Heart left ventricle (tissue), 16 donors: ENCODE data around the gene CLDN4. TPM values are rescaled to one million over a fixed set of nuclear protein-coding genes. Genes with fewer than 3 reads are reported as not detected.
A peak's percentile ranks its signal among the peaks of the same experiment; 100 is the strongest.

ENCODE experiments used
- ATAC-seq, 4 donors: fragments of 200-7000 bp; cut with Tn5 transposase; one replicate each; pipeline ENCODE4 v1.9.1; 2020 to 2022; ENCODE audit warnings: moderate library complexity in 4 of 4, mild to moderate bottlenecking in 3 of 4, moderate number of reproducible peaks in 1 of 4
- DNase-seq, 5 donors: peaks; one replicate each; pipeline ENCODE4 v3.0.0-alpha.2; 2020
- H3K27ac ChIP-seq, 12 donors: fragments of 200-600 bp; sonication (generic) in 4 of 12; one replicate each; pipeline versions ENCODE4 v1.5.0 to v1.8.0; 2016 to 2022; ENCODE audit warnings: mild to moderate bottlenecking in 2 of 12
- H3K27me3 ChIP-seq, 9 donors: fragments of 200-600 bp; sonication (generic) in 2 of 9; one replicate each; pipeline versions ENCODE4 v1.5.1 to v1.8.0; 2016 to 2022; ENCODE audit warnings: mild to moderate bottlenecking in 3 of 9
- H3K36me3 ChIP-seq, 9 donors: fragments of 200-600 bp; sonication (generic) in 2 of 9; one replicate each; pipeline versions ENCODE4 v1.5.0 to v1.8.0; 2018 to 2022; ENCODE audit warnings: mild to moderate bottlenecking in 2 of 9
- H3K4me1 ChIP-seq, 12 donors: fragments of 200-600 bp; sonication (generic) in 4 of 12; one replicate each; pipeline versions ENCODE4 v1.5.0 to v1.8.0; 2016 to 2022; ENCODE audit warnings: mild to moderate bottlenecking in 3 of 12
- H3K4me3 ChIP-seq, 12 donors: fragments of 200-600 bp; sonication (generic) in 4 of 12; one replicate each; pipeline versions ENCODE4 v1.5.0 to v1.8.0; 2017 to 2022; ENCODE audit warnings: mild to moderate bottlenecking in 9 of 12, moderate library complexity in 4 of 12
- H3K9me3 ChIP-seq, 12 donors: fragments of 200-600 bp; sonication (generic) in 4 of 12; one replicate each; pipeline versions ENCODE4 v1.5.0 to v1.8.0; 2016 to 2022; ENCODE audit warnings: mild to moderate bottlenecking in 1 of 12
- POLR2A ChIP-seq, 2 donors: fragments of 450-650 bp; IDR thresholded peaks; one replicate each; pipeline ENCODE4 v1.6.1; 2017; ENCODE audit warnings: antibody characterized with exemption in 2 of 2, mild to moderate bottlenecking in 2 of 2, moderate library complexity in 2 of 2
- WGBS, 4 donors: extraction: QIAGEN DNeasy Blood & Tissue Kit in 2 of 4; methylation state at CpG; one replicate each; pipeline versions ENCODE4 v1.1.5 to v1.1.7; 2013 to 2018; 5-methylcytosine and 5-hydroxymethylcytosine counted together
- intact Hi-C, 10 donors: fragments of 100-400 bp; cut with DNase I; formaldehyde crosslinking; loops; one replicate each; pipeline versions ENCODE4 v1.11.1 to v1.14.2; 2022
- polyA plus RNA-seq, 2 donors: library from polyadenylated mRNA; stranded (reverse); fragments of 200-250 nt; gene quantifications; one replicate each; pipeline ENCODE4 v1.2.3, GENCODE V29; 2013
- total RNA-seq, 9 donors: library from RNA; depleted of rRNA in 2 of 9; stranded (reverse); fragments of >200 nt in 2 of 9; fragmentation: NEBNext Ultra II Directional in 3 of 9; extraction: Animal tissue kit (Norgen Biotek cat#: 25700) in 3 of 9; gene quantifications; one replicate each; pipeline versions ENCODE4 v1.1.0 to v1.2.4, GENCODE V29; 2016 to 2023
- TF ChIP-seq, protein P1 (sequence below), 12 donors: fragments of 200-600 bp; sonication (generic) in 4 of 12; IDR thresholded peaks; one replicate each; pipeline versions ENCODE4 v1.5.0 to v1.8.0; 2018 to 2022; ENCODE audit warnings: antibody characterized with exemption in 12 of 12, mild to moderate bottlenecking in 5 of 12
- donor health status: ischemic (EF 13 %, LVEDD 7.1; RV severe dilation, severe dysfunction).
- donor health status: healthy with polysubstance abuse.
- donor health status: DM: no; HTN: yes; CAD: no.
- donor health status: DM: no; HTN: no; CAD: no.
- donor health status: ischemic (EF 25% LVEDD 6.9; RV normal size, moderate dysfunction).
- donor health status: ischemic (EF 25% LVEDD 5.7; RV mildly dilated, moderate dysfunction).
- donor health status: healthy.
- donor health status: DM: yes; HTN: yes; CAD: no.
- donor health status: ischemic (EF 35%, LVEDD 5.7; RV mildly dilated, moderate dysfunction).
- donor health status: nonischemic (EF 11% LVEDD 7.7; RV severe dilation, severe dysfunction).
- donor health status: DM: yes; HTN: yes; CAD: no.
- donor health status: PGD.
- donor health status: ischemic (EF 29% LVEDD 5.4; RV normal size, mild dysfunction).
- donor health status: nonischemic (EF 23%, LVEDD 6.1; RV moderate dilation, normal function).

Gene CLDN4
- total and polyA plus RNA-seq, 11 donors = 0.11 to 0.12 TPM; not detected in 9

DNA sequence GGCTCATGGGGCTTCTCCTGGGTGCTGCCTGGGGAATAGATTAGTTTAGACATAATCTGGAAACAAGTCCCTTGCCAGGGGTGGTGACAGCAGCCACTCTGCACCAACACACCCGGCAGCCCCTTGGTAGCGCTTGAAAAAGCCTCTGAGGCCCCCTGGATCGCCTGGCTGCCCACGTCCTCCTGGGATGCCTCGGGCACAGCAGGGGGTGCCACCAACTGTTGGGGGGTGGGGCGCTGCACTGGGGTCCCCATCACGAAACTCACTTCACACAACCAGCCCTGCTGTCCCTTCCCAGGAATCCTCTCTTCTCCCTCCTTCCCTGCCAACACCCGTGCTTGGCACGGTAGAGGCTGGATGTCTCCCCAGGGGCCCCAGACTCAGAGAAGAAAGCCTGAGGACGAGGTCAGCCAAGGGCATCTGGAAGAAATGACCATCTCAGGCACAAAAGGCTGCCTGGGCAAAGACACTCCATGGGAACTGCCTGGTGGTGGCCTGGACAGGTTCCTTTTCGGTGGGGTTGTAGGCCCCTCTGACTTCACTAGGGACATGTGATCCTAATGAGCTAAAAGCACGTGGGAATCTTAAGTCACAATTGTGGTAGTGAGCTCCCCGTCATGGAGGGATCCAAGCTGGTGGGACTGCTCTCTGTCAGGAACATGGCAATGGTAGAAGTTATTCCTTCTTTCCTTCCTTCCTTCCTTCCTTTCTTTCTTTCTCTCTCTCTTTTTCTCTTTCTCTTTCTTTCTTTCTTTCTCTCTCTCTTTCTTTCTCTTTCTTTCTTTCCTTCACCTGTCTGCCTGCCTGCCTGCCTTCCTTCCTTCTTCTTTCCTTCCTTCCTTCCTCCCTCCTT lies 41.5 kb downstream of the CLDN4 start:
- peaks cover 0 to 33% (median 15%) of the 10 kb centered on the region in 12 donors for H3K4me1 ChIP-seq
- no peaks in the 10 kb centered on the region for H3K9me3 ChIP-seq
- 63 to 72% (median 67%) methylated on average over 12 to 13 of the region's 13 CpGs for WGBS, 4 donors
- H3K4me3 ChIP-seq = no peak overlapping the region
- no peak for TF ChIP-seq POLR2A (IDR thresholded peaks at IDR 0.05)
- TF ChIP-seq, protein P1, sequence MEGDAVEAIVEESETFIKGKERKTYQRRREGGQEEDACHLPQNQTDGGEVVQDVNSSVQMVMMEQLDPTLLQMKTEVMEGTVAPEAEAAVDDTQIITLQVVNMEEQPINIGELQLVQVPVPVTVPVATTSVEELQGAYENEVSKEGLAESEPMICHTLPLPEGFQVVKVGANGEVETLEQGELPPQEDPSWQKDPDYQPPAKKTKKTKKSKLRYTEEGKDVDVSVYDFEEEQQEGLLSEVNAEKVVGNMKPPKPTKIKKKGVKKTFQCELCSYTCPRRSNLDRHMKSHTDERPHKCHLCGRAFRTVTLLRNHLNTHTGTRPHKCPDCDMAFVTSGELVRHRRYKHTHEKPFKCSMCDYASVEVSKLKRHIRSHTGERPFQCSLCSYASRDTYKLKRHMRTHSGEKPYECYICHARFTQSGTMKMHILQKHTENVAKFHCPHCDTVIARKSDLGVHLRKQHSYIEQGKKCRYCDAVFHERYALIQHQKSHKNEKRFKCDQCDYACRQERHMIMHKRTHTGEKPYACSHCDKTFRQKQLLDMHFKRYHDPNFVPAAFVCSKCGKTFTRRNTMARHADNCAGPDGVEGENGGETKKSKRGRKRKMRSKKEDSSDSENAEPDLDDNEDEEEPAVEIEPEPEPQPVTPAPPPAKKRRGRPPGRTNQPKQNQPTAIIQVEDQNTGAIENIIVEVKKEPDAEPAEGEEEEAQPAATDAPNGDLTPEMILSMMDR (IDR thresholded peaks at IDR 0.05) = no peak
- ATAC-seq (no peak), DNase-seq (peak in 2 of 5 donors; percentile 30 to 39)
- H3K27me3 ChIP-seq = no peaks in the 10 kb centered on the region
- H3K27ac ChIP-seq = peak overlapping the region in 2 of 12 donors; percentile 9 to 34
- intact Hi-C loops = no loop called here
- no peaks in the 10 kb centered on the region for H3K36me3 ChIP-seq

GRCh38 chr7:73876361-73876760 lies 45.6 kb downstream of the CLDN4 start:
- DNase-seq (peak in 1 of 5 donors; percentile 4), ATAC-seq (no peak)
- H3K27ac ChIP-seq = no peak overlapping the region
- H3K27me3 ChIP-seq = no peaks in the 10 kb centered on the region
- no peak overlapping the region for H3K4me3 ChIP-seq
- WGBS, 4 donors = 93 to 97% (median 94%) methylated on average over 8 of the region's 8 CpGs
- no peak for TF ChIP-seq POLR2A (IDR thresholded peaks at IDR 0.05)
- TF ChIP-seq, protein P1 (IDR thresholded peaks at IDR 0.05) = no peak
- H3K4me1 ChIP-seq = peaks cover 0 to 38% (median 28%) of the 10 kb centered on the region in 12 donors
- intact Hi-C loops = no loop called here
- H3K9me3 ChIP-seq = no peaks in the 10 kb centered on the region
- no peaks in the 10 kb centered on the region for H3K36me3 ChIP-seq

DNA sequence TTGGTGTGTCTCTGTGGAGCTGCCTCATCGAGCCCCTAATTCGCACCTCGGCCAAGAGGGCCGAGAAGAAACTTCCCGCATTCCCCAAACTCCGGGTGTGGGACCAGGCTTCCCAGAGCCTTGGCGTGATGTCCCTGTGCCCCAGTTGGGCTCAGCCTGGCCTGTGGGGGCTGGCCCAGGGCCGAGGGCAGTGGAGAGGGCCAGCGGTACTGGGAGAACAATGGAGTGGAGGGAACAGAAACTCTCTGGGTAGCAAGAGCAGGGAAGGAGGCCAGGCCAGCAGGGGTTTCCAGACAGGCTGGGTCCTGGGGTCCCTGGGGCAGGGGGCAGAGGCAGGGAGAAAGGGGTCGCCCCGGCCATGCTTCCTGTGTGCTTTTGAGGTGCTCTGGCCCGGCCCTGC lies 46.2 kb downstream of the CLDN4 start:
- WGBS, 4 donors = 81 to 86% (median 84%) methylated on average over 11 to 12 of the region's 12 CpGs
- Histone ChIP-seq H3K4me1 (peaks cover 3 to 38% (median 31%) of the 10 kb centered on the region in 12 donors), H3K9me3 (no peaks in the 10 kb centered on the region), H3K4me3 (no peak overlapping the region), H3K36me3 (no peaks in the 10 kb centered on the region), H3K27me3 (no peaks in the 10 kb centered on the region), H3K27ac (no peak overlapping the region)
- TF ChIP-seq, protein P1 (IDR thresholded peaks at IDR 0.05) = no peak
- no peak for TF ChIP-seq POLR2A (IDR thresholded peaks at IDR 0.05)
- DNase-seq (no peak), ATAC-seq (no peak)
- intact Hi-C loops = no loop called here

DNA sequence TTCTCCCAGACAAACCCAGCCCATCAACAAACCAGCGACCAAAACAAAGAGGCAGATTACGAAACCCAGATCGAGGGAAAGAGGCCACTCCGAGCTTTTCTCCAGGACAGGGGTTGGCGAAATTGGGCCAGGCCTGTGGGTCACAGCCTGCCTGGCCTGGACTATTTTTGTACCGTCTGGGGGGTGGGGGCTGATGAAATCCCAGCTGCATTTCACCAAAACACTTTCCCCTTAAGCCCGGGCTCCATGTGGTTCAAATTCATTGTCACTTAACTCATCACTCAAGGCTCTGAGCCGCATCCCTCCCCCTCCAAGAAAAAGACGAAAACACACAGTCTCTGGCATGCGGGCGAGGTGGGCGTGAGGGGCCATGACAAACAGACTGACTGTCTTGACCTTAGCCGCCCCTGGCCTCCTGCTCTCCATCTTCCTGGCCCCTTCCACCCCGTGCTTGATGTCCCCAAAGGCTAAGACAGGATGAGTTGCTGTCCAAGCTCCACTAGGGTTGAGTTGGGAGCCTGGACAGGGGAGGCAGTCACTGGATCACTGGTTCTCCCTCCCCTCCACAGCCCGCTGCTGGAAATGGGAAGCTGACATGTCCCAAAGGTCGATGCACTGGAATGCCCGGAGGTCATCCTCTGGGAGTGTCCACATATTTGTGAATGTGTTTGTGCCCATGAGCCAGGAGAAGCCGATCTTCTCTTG lies 49.3 kb downstream of the CLDN4 start:
- no peak for TF ChIP-seq POLR2A (IDR thresholded peaks at IDR 0.05)
- TF ChIP-seq, protein P1 (IDR thresholded peaks at IDR 0.05) = no peak
- peaks cover 3 to 37% (median 29%) of the 10 kb centered on the region in 12 donors for H3K4me1 ChIP-seq
- intact Hi-C loops = loop anchor here in 2 of 10 donors (5.0 kb wide), 2 partner anchors 147 to 152 kb away; partner anchors contain the start of gene ELN (in 1 of the 2)

More for the DNA sequence above, 49.3 kb downstream of the CLDN4 start:
- Histone ChIP-seq H3K9me3 (no peaks in the 10 kb centered on the region), H3K27ac (peak overlapping the region; percentile 58 to 89 (median 78)), H3K36me3 (no peaks in the 10 kb centered on the region), H3K4me3 (no peak overlapping the region), H3K27me3 (no peaks in the 10 kb centered on the region)
- ATAC-seq = peak; percentile 49 to 87 (median 62)
- 40 to 51% (median 44%) methylated on average over 17 to 18 of the region's 18 CpGs for WGBS, 4 donors
- peak in 4 of 5 donors; percentile 38 to 85 (median 74) for DNase-seq
